HG03442 (cell line): ENCODE data around the gene STAMBP.
"Not testable (repeated sequence)": the region's sequence is repeated elsewhere in the genome, so short reads cannot be mapped to it uniquely, and the experiment has no call there.

Source experiments
- ATAC-seq: cut with Tn5 transposase; IDR thresholded peaks from one replicate; pipeline ENCODE4 v1.9.1; 2021; ENCODE audit warnings: mild to moderate bottlenecking, moderate library complexity; ENCODE audit not compliant: unreplicated experiment

The STAMBP gene

GRCh38 chr2:73885406-73885805 is 56.6 kb downstream of the STAMBP start:
- no peak for ATAC-seq

GRCh38 chr2:73886357-73886756 is 57.6 kb downstream of the STAMBP start:
- no peak for ATAC-seq

- ATAC-seq, result not testable (repeated sequence)
These were observed 59.0 kb downstream of the STAMBP start for GRCh38 chr2:73887596-73888353.

- ATAC-seq, result no peak
These were observed 59.6 kb downstream of the STAMBP start for GRCh38 chr2:73888388-73888787.

GRCh38 chr2:73889206-73889605 is 60.4 kb downstream of the STAMBP start:
- ATAC-seq, result no peak

GRCh38 chr2:73890301-73891092 is 61.7 kb downstream of the STAMBP start:
- no peak for ATAC-seq

- ATAC-seq, result no peak
These were observed 62.6 kb downstream of the STAMBP start for GRCh38 chr2:73891276-73891901.

- ATAC-seq, result no peak
These were observed 64.0 kb downstream of the STAMBP start, which contains the start of gene ACTG2 for GRCh38 chr2:73892631-73893329. TSS of gene ACTG2 (plus strand) at chr2:73893008. CDS start at chr2:73901312, 8,304 bp downstream.

GRCh38 chr2:73893764-73894474 is 65.2 kb downstream of the STAMBP start:
- ATAC-seq, result no peak

- no peak for ATAC-seq
These were observed 65.7 kb downstream of the STAMBP start for GRCh38 chr2:73894475-73894850.

GRCh38 chr2:73894877-73895276 is 66.1 kb downstream of the STAMBP start:
- ATAC-seq, result no peak

GRCh38 chr2:73895473-73895872 is 66.7 kb downstream of the STAMBP start:
- no peak for ATAC-seq

- ATAC-seq, result peak; percentile 55
These were observed 67.8 kb downstream of the STAMBP start for GRCh38 chr2:73896362-73897239.

- no peak for ATAC-seq
These were observed 68.5 kb downstream of the STAMBP start for GRCh38 chr2:73897240-73897583.

- ATAC-seq, result no peak
These were observed 69.2 kb downstream of the STAMBP start for GRCh38 chr2:73897934-73898333.

- ATAC-seq, result no peak
These were observed 71.1 kb downstream of the STAMBP start for GRCh38 chr2:73899801-73900336.

GRCh38 chr2:73901143-73901542 is 72.4 kb downstream of the STAMBP start:
- no peak for ATAC-seq

- no peak for ATAC-seq
These were observed 73.5 kb downstream of the STAMBP start for GRCh38 chr2:73902284-73902683.

- no peak for ATAC-seq
These were observed 74.6 kb downstream of the STAMBP start for GRCh38 chr2:73903313-73903712.
